IMR-90 (cell line): Measurements from ENCODE around the gene DDI2. TPM values are rescaled to one million over a fixed set of nuclear protein-coding genes. Genes with fewer than 3 reads are reported as not detected.

ENCODE experiments used
- ATAC-seq: fragments of 200-7000 bp; cut with Tn5 transposase; 2 replicates; pipeline ENCODE4 v1.9.1; 2020; ENCODE audit warnings: low read depth, mild to moderate bottlenecking, moderate library complexity
- BruUV-seq: library from RNA; stranded (reverse); fragments of 400-500 nt; replicated peaks from 2 replicates; lab custom pipeline; 2021; lab: Mats Ljungman, UMichigan
- CTCF ChIA-PET: fragments of 300-600 bp; formaldehyde crosslinking; extraction: SDS; loops from one replicate; lab custom pipeline; 2021; ENCODE audit warnings: antibody characterized with exemption; lab: Yijun Ruan, JAX
- POLR2A ChIA-PET: fragments of 300-600 bp; sonication (Branson Sonifier 250); formaldehyde crosslinking; loops from one replicate; lab custom pipeline; 2022; ENCODE audit warnings: antibody characterized with exemption; ENCODE audit not compliant: unreplicated experiment; lab: Charles Lee
- DNase-seq: peaks from one replicate; pipeline ENCODE4 v3.0.0; 2013
- H2AFZ ChIP-seq: replicated peaks from 2 replicates; pipeline ENCODE3; 2013; ENCODE audit warnings: low read length, mild to moderate bottlenecking; ENCODE audit not compliant: poor library complexity
- H2AK5ac ChIP-seq: 2 replicates; pipeline ENCODE4 v1.6.1; 2013; ENCODE audit warnings: low read depth, low read length, inconsistent platforms
- H2AK9ac ChIP-seq: replicated peaks from 2 replicates; pipeline ENCODE3; 2013; ENCODE audit warnings: mild to moderate bottlenecking, low read depth, low read length, moderate library complexity; ENCODE audit not compliant: poor library complexity
- H2BK120ac ChIP-seq: 2 replicates; pipeline ENCODE4 v1.6.1; 2013; ENCODE audit warnings: low read depth, low read length, inconsistent platforms
- H2BK15ac ChIP-seq: 3 replicates; pipeline ENCODE4 v1.6.1; 2013; ENCODE audit warnings: low read depth, low read length, inconsistent platforms
- H2BK20ac ChIP-seq: 2 replicates; pipeline ENCODE4 v1.6.1; 2013; ENCODE audit warnings: low read depth, mild to moderate bottlenecking, inconsistent platforms, low read length, moderate library complexity
- H2BK5ac ChIP-seq: 2 replicates; pipeline ENCODE4 v1.6.1; 2013; ENCODE audit warnings: mild to moderate bottlenecking, low read depth, low read length, inconsistent platforms; ENCODE audit not compliant: poor library complexity, severe bottlenecking
- H3K14ac ChIP-seq: replicated peaks from 2 replicates; pipeline ENCODE4 v1.6.1; 2013; ENCODE audit warnings: low read depth, low read length, inconsistent platforms
- H3K18ac ChIP-seq: 2 replicates; pipeline ENCODE4 v1.6.1; 2013; ENCODE audit warnings: low read depth, low read length, control low read depth
- H3K23ac ChIP-seq: 2 replicates; pipeline ENCODE4 v1.6.1; 2013; ENCODE audit warnings: low read depth, low read length, inconsistent platforms
- H3K27ac ChIP-seq: 2 replicates; pipeline ENCODE4 v1.5.1; 2013; ENCODE audit warnings: mild to moderate bottlenecking, control low read depth, low read length; ENCODE audit not compliant: insufficient read depth
- H3K27me3 ChIP-seq: 2 replicates; pipeline ENCODE4 v1.6.1; 2013; ENCODE audit warnings: low read length; ENCODE audit not compliant: control insufficient read depth, insufficient read depth
- H3K36me3 ChIP-seq: 2 replicates; pipeline ENCODE4 v1.6.1; 2013; ENCODE audit warnings: low read length, mixed read lengths; ENCODE audit not compliant: control insufficient read depth, insufficient read depth
- H3K4ac ChIP-seq: 2 replicates; pipeline ENCODE4 v1.6.1; 2013; ENCODE audit warnings: low read depth, low read length, inconsistent platforms
- H3K4me1 ChIP-seq: 2 replicates; pipeline ENCODE4 v1.6.1; 2013; ENCODE audit warnings: low read length, mixed read lengths; ENCODE audit not compliant: control insufficient read depth, insufficient read depth
- H3K4me2 ChIP-seq: 2 replicates; pipeline ENCODE4 v1.6.1; 2013; ENCODE audit warnings: low read depth, mild to moderate bottlenecking, control low read depth, low read length, moderate library complexity
- H3K4me3 ChIP-seq: 2 replicates; pipeline ENCODE4 v1.5.1; 2013; ENCODE audit warnings: low read depth, mild to moderate bottlenecking, control low read depth, low read length, moderate library complexity; ENCODE audit not compliant: insufficient read depth
- H3K56ac ChIP-seq: 2 replicates; pipeline ENCODE4 v1.6.1; 2013; ENCODE audit warnings: low read length, inconsistent platforms; ENCODE audit not compliant: insufficient read depth; ENCODE audit errors: extremely low read depth
- H3K79me1 ChIP-seq, 2 experiments: 2 replicates each; pipeline ENCODE4 v1.6.1; 2013; ENCODE audit warnings: low read length in 2 of 2, inconsistent platforms in 1 of 2, low read depth in 1 of 2
- H3K9ac ChIP-seq: 2 replicates; pipeline ENCODE4 v1.6.1; 2013; ENCODE audit warnings: low read depth, low read length, control low read depth
- H3K9me1 ChIP-seq: 2 replicates; pipeline ENCODE4 v1.6.1; 2013; ENCODE audit warnings: low read length, inconsistent platforms; ENCODE audit not compliant: insufficient read depth
- H3K9me3 ChIP-seq: 2 replicates; pipeline ENCODE4 v1.6.1; 2013; ENCODE audit warnings: low read length; ENCODE audit not compliant: control insufficient read depth, insufficient read depth
- H4K20me1 ChIP-seq: 2 replicates; pipeline ENCODE4 v1.6.1; 2013; ENCODE audit warnings: low read length, inconsistent platforms; ENCODE audit not compliant: insufficient read depth
- H4K5ac ChIP-seq: 2 replicates; pipeline ENCODE4 v1.6.1; 2013; ENCODE audit warnings: mild to moderate bottlenecking, low read depth, low read length, control low read depth
- H4K8ac ChIP-seq, 2 experiments: 2 replicates each; pipeline ENCODE4 v1.6.1; 2013; ENCODE audit warnings: low read depth in 2 of 2, low read length in 2 of 2, control low read depth in 1 of 2, inconsistent platforms in 1 of 2
- H4K91ac ChIP-seq: 2 replicates; pipeline ENCODE4 v1.6.1; 2013; ENCODE audit warnings: low read depth, low read length, inconsistent platforms; ENCODE audit not compliant: insufficient read depth
- BHLHE40 ChIP-seq: fragments of 150-350 bp; IDR thresholded peaks from 2 replicates; pipeline ENCODE4 v1.6.1; 2016; ENCODE audit warnings: mild to moderate bottlenecking, low read depth, low read length
- CEBPB ChIP-seq: IDR thresholded peaks from 2 replicates; pipeline ENCODE4 v1.6.1; 2012; ENCODE audit warnings: low read depth, low read length, improper control_type of control experiment
- FOS ChIP-seq: fragments of 150-350 bp; IDR thresholded peaks from 2 replicates; pipeline ENCODE4 v1.6.1; 2016; ENCODE audit warnings: low read depth, low read length
- MXI1 ChIP-seq: IDR thresholded peaks from 2 replicates; pipeline ENCODE4 v1.6.1; 2012; ENCODE audit warnings: low read depth, mild to moderate bottlenecking, low read length, moderate library complexity, borderline replicate concordance
- SMC3 ChIP-seq: fragments of 150-350 bp; IDR thresholded peaks from 2 replicates; pipeline ENCODE4 v1.6.1; 2016; ENCODE audit warnings: low read depth, mild to moderate bottlenecking, antibody characterized with exemption, low read length, moderate library complexity
- USF2 ChIP-seq: fragments of 150-350 bp; IDR thresholded peaks from 2 replicates; pipeline ENCODE4 v1.6.1; 2017; ENCODE audit warnings: mild to moderate bottlenecking, antibody characterized with exemption, low read length, low read depth
- WGBS, 2 experiments: methylation state at CpG; one replicate each; pipeline versions ENCODE4 v1.1.5 to v1.1.7; 2013; ENCODE audit warnings: missing lambda C conversion rate in 2 of 2; ENCODE audit not compliant: insufficient read length in 1 of 2; ENCODE audit errors: extremely low coverage in 2 of 2; 5-methylcytosine and 5-hydroxymethylcytosine counted together
- dilution Hi-C: fragments of 300-500 bp; cut with HindIII; formaldehyde crosslinking; loops from one replicate; pipeline ENCODE4 v1.14.3; 2018; ENCODE audit warnings: low sequenced_read_pairs; ENCODE audit not compliant: unreplicated experiment
- in situ Hi-C: fragments of 300-500 bp; cut with MboI; formaldehyde crosslinking; loops from 3 replicates; pipeline ENCODE4 v1.14.3; 2019; ENCODE audit warnings: low sequenced_read_pairs, inconsistent platforms, mixed read lengths
- intact Hi-C: fragments of 100-400 bp; cut with micrococcal nuclease; formaldehyde crosslinking; loops from 2 replicates; pipeline ENCODE4 v1.10.0; 2022
- polyA plus RNA-seq, 3 experiments: library from polyadenylated mRNA; depleted of rRNA; stranded (reverse); fragments of >200 nt; gene quantifications; 2 replicates each; pipeline ENCODE4 v1.2.3, GENCODE V29; 2012; ENCODE audit warnings: low replicate concordance in 1 of 3
- total RNA-seq: library from RNA; depleted of rRNA; stranded (reverse); fragments of >200 nt; gene quantifications from 2 replicates; pipeline ENCODE4 v1.2.3, GENCODE V29; 2012

Gene DDI2
- total and polyA plus RNA-seq, 2 of the 4 experiments (the other 2 are of a cell fraction): 6.0 to 13.4 TPM

GRCh38 chr1:15618077-15618654, 908 bp downstream of the DDI2 start (continued):
- TF ChIP-seq SMC3: no peak

DNA sequence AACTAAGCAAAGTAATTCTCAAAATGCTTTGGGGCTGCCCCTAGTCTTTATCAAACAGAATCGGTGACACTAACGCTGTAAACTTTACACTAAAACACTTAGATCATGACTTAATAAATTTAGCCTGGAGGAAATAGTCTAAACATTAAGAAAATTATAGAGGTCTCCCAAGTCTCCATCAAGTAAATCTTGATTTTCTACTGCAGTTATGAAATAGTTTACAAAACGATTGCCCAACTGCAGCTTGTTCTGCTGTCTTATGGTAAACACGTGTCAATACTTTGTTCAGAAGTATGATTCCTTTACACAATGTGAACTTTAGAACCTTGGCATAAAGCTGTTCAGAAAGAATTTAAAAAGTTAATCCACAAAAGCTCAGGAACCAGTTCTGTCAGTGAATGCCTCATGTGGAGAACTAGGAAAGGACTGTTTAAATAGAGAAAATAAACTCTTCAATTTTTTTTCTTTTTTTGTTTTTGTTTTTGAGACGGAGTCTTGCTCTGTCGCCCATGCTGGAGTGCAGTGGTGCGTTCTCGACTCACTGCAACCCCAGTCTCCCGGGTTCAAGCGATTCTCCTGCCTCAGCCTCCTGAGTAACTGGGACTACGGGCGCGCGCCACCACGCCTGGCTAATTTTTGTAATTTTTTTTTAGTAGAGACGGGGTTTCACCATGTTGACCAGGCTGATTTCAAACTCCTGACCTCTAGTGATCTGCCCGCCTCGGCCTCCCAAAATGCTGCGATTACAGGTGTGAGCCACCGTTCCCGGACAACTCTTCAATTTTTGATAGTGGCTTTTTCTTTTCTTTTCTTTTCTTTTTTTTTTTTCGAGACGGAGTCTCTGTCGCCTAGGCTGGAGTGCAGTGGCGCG, 1.6 kb downstream of the DDI2 start:
- H3K14ac ChIP-seq: peak overlapping the region; percentile 31; the same call in 1 of the 2 replicates
- 0 out of 2 replicates have a peak overlapping the region, but pooled peaks have one; percentile 21 for H2BK120ac ChIP-seq
- H3K23ac ChIP-seq: peak overlapping the region; percentile 90; the same call in 1 of the 2 replicates
- intact Hi-C loops: loop anchor here (5.0 kb wide), 2 partner anchors 63 to 83 kb away; partner anchors contain the start of gene PLEKHM2
- H3K4me3 ChIP-seq: peak overlapping the region; percentile 76; the same call in 1 of the 2 replicates
- H4K8ac ChIP-seq: peak overlapping the region in 1 of 2 experiments; percentile 49; a peak in 1 of 4 replicates
- peak overlapping the region; percentile 38; the same call in 1 of the 2 replicates for H3K18ac ChIP-seq
- no TSS peak for BruUV-seq
- DNase-seq (peak; percentile 79), ATAC-seq (no peak)
- H3K9me1 ChIP-seq: peaks cover 11% of the 10 kb centered on the region; the same call in 1 of the 2 replicates
- peaks cover 22% of the 10 kb centered on the region for H4K20me1 ChIP-seq
- ChIA-PET POLR2A (no interaction called here), CTCF (interaction anchor here (0.5 to 1.3 kb wide), 3 partner anchors 15 to 40 kb away, joined by 3 to 5 read pairs (median 3); no protein-coding TSS in a partner anchor)
- H3K56ac ChIP-seq: peak overlapping the region; percentile 67; the same call in 1 of the 2 replicates
- H2AK9ac ChIP-seq: no peak overlapping the region
- H3K79me1 ChIP-seq: peaks cover 11 to 38% of the 10 kb centered on the region in 2 experiments; a peak in 3 of 4 replicates
- in situ Hi-C loops: no loop called here
- dilution Hi-C loops: no loop called here
- no peak overlapping the region for H2BK20ac ChIP-seq
- H3K4me1 ChIP-seq: peaks cover 9% of the 10 kb centered on the region
- no peak overlapping the region for H2AFZ ChIP-seq
- no peak overlapping the region; the same call in 1 of the 2 replicates for H4K5ac ChIP-seq
- peak overlapping the region; percentile 87 for H3K4me2 ChIP-seq
- H3K4ac ChIP-seq: peak overlapping the region; percentile 31; the same call in 1 of the 2 replicates
- H4K91ac ChIP-seq: peak overlapping the region; percentile 38; the same call in 1 of the 2 replicates
- TF ChIP-seq CEBPB (peak; percentile 96), FOS (no peak), BHLHE40 (peak; percentile 40; the same call in 1 of the 2 replicates), MXI1 (0 out of 2 replicates have a peak, but pooled peaks have one; percentile 65), USF2 (no peak)
- no peaks in the 10 kb centered on the region for H3K9me3 ChIP-seq
- H2AK5ac ChIP-seq: peak overlapping the region; percentile 1; the same call in 1 of the 2 replicates
- no peak overlapping the region for H3K27ac ChIP-seq
- peak overlapping the region; percentile 95 for H2BK5ac ChIP-seq
- WGBS, 2 experiments: 70% methylated on average over 10 of the region's 26 CpGs; no CpG with 5 or more reads in 1 of the 2 experiments
- H3K36me3 ChIP-seq: no peaks in the 10 kb centered on the region
- H3K27me3 ChIP-seq: no peaks in the 10 kb centered on the region
- H2BK15ac ChIP-seq: 0 out of 3 replicates have a peak overlapping the region, but pooled peaks have one; percentile 12
- H3K9ac ChIP-seq: peak overlapping the region; percentile 84; the same call in 1 of the 2 replicates
